NCI-H345 treated with DMSO at 0.1 percent for 48 hours (cell line): ENCODE measurements around the gene PPME1.

ENCODE experiments used
- DNase-seq: peaks from one replicate; lab custom pipeline; 2025; ENCODE audit not compliant: unreplicated experiment; lab: John Stamatoyannopoulos, UW

The PPME1 gene

DNA sequence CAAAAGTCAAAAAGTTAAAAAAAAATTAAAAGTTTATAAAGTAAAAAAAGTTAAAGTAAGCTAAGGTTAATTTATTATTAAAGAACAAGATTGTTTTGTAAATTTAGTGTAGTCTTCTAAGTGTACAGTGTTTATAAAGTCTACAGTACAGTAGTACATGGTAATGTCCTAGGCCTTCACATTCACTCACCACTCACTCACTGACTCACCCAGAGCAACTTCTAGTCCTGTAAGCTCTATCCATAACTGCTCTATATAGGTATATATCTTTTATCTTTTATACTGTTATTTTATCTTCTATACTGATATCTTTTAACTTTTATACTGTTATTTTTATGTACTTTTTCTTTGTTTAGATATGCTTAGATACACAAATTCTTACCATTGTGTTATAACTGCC, 11.4 kb upstream of the PPME1 start:
- DNase-seq: no peak

DNA sequence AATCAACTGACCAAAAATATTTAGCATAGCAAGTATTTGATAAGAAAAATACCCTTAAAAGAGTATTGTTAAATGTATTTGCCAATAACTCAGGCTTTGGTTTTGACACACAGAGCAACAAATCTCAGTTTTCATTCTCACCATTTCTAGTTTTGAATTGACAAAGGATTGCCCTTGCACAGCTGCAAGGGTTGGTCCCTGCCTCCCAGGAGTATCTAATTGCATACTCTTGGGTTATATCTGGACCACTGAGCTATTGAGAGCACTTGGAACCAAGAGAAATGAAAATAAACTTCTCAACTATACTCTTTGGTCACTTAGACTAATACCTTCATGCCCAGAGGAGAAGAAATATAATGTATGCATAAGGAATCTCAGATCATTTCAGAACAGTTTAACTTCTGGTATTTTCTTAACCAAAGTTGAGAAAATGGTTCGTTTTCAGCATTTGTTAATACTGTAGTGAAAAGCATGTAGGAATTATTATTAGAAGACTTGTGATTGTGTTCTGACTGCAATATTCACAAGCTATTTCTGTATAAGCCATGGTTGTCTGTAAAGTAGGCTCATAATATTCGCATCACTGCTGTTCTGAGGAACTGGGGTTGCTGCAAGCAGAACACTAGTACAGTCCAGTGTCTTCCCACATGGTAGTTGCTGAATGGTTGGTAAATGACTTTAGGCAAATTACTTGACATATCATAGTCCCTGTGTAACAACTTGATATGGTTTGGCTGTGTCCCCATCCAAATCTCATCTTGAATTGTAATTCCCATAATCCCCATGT, 8.2 kb upstream of the PPME1 start:
- no peak for DNase-seq

DNA sequence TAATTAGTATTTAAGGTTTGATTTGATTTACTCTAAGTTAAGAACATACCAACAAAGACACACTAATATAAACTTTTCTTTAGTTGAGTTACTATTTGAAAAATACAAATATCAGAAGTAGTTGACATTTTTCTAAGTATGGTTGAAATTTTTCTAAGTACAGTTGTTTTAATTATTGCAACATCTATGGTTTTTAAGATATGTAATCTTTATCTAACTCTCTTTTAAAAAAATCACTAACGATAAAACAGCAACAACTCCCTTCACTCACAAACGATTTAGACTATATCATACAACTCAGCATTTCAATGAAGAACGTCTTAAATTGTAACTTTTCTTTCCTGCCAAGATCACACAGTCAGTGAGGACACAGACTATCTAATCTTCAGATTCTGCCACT, 2.3 kb upstream of the PPME1 start:
- no peak for DNase-seq

DNA sequence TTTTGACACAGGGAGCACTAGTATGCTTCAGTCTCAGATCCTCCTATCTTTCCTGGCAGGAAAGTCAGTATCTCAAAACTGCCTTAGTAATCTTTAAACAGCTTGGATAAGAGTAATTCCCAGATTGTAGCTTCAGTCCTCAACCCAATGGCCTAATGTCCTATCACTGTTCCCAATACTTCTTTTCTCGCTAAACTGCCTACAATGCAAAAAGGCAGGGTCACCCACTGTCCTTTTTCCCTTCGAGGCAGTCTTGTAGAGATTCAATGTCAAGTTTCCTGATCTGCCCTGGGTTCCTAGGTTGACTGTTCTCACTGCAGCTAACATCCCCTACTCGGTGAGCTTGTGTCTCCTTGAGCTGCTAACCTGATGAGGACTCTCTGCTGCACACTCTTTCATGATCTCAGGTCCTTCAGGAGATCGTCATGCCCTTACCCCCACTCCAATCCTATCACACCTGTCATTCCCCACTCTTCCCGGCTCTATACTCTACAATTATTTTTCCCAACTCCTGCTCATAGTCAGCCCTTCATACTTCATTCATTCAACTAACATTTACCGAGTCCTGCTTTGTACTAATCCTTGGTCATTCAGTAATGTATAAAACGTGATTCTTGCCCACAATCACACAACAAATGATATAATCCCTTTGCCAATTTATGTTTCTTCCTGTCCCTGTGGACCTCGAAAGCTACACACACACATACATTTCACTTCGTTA, 1.2 kb upstream of the PPME1 start:
- DNase-seq: no peak

DNA sequence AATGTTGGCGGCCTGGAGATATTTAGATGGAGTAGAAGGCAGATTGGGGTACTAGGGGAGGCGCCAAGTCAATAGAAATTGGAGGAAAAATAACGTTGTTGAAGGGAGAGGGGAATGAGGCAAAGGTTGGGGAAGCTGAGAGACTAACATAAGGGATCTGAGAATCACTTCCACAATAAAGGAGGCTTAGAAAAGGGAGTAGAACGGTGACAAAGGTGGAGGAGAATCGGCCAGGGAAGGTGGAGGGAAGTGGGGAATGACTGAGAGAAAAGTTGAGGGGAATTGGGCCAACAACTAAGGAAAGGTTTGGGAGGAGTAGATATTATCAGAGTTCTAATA, 510 bp downstream of the PPME1 start:
- DNase-seq: no peak

DNA sequence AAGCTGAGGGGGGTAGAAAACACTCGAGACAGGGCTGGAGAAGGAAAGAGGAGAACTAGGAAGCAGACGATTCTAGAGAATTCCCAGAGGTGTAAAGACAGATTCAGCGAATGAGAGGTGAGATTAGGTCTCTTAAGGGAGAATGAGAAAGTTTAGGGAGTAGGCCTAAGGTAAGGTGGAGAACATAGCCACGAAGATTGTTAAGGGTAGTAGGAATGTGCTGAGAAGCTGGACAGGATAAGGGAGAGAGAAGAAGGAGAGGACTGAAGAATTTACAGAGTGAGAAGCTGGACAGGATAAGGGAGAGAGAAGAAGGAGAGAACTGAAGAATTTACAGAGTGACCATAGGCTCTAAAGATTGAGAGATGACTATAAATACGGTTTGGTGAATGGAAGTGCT, 908 bp downstream of the PPME1 start:
- DNase-seq: no peak

DNA sequence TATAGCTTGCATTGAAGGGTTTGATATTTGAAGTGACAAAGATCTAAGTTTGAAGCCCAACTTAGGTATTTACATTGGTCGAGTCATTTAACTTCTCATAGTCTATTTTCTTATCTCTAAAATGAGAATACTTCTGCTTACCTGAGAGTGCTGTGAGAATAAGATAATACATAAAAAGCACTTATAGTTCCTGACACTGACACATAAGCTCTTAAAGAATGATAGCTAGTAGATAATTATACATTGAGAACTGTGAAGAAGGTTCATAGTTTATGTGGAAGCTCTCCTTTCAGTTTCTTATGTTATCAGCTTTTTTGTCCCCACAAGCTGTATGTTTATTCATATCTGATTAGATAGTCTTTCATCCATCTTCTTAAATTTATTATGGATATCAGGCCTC, 4.8 kb downstream of the PPME1 start:
- DNase-seq: no peak

DNA sequence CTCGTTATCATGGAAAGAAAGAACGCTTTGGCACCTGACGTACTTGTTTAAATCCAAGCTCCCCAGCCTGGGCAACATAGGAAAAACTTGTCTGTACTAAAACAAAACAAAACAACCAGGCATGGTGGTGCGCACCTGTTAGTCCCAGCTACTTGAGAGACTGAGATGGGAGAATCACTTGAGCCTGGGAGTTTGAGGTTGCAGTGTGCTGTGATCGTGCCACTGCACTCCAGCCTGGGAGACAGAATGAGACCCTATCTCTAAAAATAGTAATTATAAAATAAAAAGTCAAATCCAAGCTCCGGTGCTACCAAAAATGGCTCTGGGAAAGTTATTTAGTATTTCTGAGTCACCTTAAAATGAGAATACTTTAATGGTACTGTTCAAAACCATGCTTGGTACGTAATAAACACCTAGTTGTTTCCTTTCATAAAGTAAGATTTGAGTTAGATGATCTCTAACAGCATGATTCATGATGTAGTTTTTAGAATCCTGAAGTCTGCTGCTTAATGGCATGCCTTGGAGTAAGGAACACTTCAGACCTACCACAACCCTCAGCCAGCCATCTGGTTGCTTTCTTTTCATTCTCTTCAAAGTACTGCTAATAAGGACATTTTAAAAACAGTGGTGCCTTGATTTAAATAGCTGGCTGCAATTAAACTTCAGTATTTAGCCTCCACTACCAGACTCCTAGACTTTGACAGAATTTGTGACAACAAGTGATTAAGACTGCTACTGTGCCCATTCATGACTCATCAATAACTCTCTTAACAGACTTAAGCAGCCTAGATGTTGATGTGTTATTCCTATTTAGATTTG, 8.4 kb downstream of the PPME1 start:
- DNase-seq: no peak

DNA sequence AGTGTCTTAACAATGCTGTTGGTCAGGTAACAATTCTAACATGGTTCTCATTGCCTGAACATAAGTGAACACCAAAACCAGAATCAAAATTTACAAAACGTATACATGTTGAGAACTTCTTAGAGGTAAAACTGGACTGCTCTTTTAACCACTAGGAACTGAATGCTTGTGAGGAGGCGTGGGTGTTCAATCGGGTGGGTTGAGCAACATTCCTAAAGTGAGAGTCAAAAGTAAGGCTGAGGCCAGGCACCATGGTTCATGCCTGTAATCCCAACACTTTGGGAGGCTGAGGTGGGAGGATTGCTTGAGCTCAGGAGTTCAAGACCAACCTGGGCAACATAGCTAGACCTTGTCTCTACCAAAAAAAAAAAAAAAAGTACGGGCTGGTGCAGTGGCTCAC, 11.5 kb downstream of the PPME1 start:
- DNase-seq: no peak

DNA sequence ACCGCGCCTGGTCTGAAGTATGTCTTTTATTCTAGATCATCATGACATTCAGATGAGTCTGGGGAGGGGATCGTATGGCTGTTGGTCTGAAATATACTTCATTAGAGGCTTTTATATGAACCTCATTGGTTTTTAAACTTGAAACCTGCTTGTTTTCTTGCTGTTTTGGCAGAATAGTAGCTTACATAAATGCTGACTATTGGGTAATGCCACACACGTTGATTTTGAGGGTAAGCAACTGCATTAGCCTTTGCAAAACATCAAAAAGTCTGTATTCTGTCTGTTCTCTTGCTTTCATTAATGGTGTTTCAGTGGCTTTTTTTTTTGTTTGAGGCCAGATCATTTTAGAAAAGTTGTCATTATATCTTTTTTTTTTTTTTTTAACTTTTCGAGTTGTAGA, 14.2 kb downstream of the PPME1 start:
- no peak for DNase-seq

DNA sequence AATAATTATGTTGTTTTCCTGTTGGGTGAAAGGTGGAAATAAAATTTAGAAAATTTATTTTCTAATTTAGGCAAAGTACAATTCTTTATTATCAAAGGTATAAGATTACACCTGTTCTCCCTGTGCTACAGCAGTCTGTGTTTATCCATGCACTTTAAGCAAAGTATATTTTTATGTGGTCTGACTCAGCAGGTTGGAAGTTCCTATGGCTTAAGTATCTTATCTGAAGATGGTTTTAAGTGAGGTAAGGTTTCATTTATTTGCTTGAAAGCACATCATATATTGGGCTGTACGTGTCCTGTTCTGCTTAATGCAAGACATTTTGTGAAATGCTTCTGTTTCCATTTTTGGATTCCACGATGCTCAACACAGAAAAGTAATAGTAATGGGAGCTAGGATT, 14.6 kb downstream of the PPME1 start:
- no peak for DNase-seq

DNA sequence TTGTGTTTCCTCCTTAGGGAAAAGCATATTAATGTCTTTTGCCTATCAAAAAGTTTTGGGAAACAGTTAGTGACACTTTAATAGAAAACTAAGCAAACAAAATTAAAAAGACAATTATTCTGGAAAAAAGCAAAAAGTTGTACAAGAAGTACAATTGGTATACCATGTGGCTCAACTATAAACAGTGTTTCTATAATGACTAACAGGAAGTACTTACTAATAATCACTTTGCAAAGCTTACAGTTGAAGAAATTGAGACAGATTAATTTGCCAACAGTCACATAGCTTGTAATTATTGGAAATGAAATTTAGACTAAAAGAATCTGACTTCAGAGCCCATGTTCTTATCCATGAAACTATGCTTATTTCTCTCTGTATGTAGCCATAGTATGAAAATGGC, 24.7 kb downstream of the PPME1 start:
- no peak for DNase-seq

DNA sequence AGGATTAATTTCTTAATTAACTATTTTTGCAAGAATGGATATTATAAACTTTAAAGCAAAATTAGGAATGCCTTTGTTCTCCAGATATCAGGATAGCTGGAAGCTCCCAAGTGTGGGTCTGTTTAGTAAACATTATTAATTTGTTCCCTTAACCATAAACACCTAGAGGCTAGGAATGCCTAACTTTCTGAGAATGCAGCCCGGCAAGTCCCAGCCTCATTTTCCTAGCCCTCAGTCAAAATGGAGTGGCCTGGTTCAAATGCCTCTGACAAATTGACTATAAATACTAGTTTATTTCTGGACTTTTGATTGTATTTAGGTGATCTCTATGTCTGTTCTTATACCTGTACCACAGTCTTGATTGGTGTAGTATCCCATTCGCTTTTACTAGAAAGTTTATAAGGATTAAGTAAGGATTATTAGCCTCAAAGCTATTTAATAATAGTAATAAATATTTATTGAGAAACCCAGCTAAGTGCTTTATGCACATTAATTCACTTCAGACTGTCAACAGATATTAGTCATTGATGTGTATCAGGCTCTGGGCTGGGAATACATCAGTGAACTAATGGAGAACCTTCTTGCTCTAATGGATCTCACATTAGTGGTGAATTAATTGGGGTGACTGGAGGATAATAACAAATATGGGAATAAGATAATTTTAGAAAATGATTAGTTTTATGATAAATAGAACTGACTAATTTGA, 25.8 kb downstream of the PPME1 start:
- DNase-seq: no peak

DNA sequence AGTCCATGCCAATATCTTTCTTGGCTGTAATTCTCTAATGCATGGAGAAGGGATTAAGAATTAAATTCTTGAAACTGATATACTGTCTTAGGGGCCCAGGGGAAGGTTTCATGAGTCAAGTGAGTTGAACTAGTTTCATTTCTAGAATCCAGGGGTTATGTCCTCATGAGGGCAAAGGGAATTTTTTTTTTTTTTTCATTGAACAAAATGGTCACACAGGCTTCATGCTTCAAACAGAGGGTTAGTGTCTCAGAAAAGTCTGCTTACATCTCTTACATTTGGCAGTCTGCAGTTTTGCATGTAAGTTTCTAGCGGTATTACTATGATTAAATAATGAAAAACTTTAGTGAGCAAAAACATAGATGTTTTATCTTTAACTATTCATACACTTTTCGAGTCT, 32.9 kb downstream of the PPME1 start:
- DNase-seq: no peak

DNA sequence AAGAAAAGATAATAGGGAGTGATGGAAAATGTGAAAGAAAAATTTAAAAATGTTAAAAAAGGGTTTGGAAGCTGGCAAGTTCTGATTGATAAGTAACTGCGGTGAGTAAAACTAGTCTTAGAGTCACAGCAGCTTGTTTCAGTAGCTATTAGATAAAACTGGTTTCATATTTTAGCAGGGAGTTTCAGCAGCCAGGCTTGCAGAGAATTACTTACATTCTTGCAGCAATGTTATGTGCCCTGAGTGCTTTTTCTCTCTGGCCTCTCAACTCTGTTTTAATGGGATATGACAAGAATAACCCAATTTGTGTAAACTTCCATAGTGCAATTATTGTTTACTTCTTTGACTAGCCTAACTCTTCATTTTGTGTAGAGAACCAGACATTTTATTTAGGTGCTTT, 33.6 kb downstream of the PPME1 start:
- no peak for DNase-seq

DNA sequence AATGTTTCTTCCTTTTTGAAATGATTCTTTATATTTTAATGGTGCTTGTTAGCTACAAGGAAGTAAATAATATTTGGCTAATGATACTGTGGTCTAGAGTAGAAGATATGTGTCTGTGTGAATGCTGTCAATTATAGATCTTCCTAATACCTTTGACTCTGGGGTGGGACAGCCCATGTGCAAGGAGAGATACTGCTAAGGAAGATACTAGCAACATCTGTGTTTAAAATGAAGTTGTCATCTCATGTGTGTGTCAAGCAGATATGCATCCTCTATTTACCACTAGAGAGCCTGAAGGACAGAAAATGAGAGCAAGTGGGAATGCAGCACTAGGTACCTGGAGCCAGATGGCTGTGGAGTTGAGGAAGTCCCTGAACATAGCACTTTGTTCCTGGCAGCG, 34.1 kb downstream of the PPME1 start:
- no peak for DNase-seq

DNA sequence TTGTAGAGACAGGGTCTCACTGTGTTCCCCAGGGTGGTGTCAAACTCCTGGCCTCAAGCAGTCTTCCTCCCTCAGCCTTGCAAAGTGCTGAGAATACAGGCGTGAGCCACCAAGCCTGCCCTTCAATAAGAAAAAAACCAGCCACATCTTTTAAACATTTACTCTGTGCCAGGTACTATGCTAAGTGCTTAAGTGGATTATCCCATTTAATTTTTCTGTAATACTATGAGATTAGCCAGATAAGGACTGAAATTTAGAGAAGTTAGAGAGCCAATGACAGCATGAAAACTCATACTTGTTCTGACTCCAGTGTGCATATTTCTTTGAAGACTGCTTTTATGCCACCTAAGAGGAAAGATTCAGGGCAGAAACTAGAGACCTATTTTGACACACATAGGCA, 35.7 kb downstream of the PPME1 start:
- DNase-seq: no peak

DNA sequence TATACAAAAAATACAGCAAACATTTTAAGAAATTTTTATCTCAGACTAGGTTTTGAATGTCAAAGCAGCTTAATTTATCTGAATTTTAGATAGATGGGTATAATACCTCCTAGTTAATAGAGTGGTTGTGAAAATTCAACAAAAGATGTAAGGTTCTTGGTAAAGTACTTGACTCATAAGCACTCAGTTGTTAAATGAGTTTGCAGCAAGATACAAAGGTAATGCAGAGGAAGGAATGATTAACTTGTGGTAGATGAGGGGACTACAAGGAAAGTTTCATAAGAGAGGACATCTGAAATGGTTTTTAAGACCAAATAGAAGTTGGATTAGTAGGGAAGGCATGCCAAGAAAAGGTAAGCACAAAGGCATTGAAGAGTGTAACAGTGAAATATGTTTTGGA, 37.4 kb downstream of the PPME1 start:
- no peak for DNase-seq

DNA sequence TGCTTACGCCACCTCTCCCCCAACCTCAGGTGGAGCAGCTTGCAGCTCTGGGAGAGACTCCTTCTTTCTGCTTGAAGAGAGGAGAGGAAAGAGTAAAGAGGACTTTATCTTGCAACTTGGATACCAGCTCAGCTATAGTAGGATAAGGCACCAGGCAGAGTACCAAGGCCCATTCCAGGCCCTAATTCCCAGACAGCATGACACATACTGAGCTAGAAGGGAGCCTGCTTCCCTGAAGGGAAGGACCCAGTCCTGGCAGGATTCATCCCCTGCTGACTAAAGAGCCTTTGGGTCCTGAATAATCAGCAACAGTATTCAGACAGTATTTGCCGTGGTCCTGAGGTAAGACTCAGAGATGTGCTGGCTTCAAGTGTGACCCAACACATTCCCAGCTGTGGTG, 41.4 kb downstream of the PPME1 start:
- DNase-seq: no peak

DNA sequence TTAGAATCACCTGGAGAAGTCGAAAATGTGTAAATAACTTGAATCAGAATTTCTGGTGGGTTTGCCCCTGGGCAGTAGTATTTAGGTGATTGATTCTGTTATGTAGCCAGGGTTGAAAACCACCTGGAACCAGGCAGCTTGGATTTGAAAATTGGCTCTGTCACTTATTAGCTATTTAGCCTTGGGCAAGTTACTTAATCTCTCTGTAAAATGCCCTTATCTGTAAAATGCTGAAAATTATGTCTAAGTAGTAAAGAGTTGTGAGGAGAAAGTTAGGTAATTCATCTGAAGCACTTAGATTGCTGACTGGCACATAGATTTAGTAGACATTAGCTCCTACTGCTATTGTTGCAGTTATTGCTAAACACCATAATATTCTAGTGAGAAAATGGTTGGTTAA, 49.3 kb downstream of the PPME1 start:
- DNase-seq: no peak

DNA sequence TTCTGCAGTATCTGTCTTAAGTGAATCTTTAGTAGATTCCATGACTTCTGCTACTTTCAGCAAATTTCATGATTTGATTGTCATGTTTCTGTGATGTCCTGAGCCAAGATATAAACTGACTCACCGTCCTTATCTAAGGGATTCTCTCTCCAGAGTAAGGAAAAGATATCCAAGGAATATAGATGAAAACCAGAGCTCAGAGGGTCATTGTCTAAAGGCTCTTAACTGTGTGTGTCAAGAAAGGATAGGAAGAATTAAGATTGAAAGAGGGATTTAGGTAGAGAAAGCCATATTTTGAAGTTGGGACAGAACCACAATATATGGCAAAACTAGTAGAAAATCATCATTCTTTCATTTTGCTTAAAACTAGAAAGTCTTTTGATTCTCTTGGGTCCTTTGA, 50.7 kb downstream of the PPME1 start:
- DNase-seq: no peak

DNA sequence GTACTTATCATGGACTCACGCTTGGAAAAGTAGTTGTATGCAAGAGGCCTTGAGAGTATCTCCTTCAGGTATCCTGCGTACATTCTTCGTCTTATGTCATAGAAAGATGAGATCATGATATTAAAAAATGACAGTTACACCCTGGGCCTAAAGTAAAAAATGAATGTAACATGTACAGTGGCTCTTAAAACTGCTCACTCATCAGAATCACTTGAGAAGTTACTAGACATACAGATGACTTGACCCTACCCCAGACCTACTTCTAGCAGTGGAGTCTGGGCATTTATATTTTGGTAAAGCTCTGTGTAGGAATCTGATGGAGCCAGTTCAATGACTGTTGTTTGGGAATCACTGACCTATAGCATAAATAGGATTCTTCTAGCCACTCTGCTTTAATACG, 54.5 kb downstream of the PPME1 start:
- DNase-seq: no peak
